Measurements from ENCODE around the gene KIF1B. TPM values are rescaled to one million over a fixed set of nuclear protein-coding genes. Genes with fewer than 3 reads are reported as not detected.

Gene KIF1B
- total RNA-seq, 1 experiment from 2014 or later = 57.7 TPM

- H3K4ac ChIP-seq (ENCODE audit: low read depth, low read length) = no peak overlapping the region; the same call in 1 of the 2 replicates
- no peaks in the 10 kb centered on the region for H3K9me3 ChIP-seq (ENCODE audit: control insufficient read depth, low read depth, low read length)
- no peak overlapping the region for H3K9ac ChIP-seq (ENCODE audit: extremely low read depth, insufficient read length, low read length)
- no peak overlapping the region for H3K18ac ChIP-seq (ENCODE audit: insufficient read length, low read depth, low read length)
- H3T11ph ChIP-seq (ENCODE audit: low read length) = no peak overlapping the region
- TF ChIP-seq CTCF (conservative IDR thresholded peaks at IDR 0.05) = no peak
- no peak for DNase-seq
- H3K36me3 Mint-ChIP-seq (ENCODE audit: insufficient read depth in 1 of 3, low read depth in 3 of 3) = peaks cover 8 to 16% (median 14%) of the 10 kb centered on the region in 3 experiments
- H3K4me1 Mint-ChIP-seq = peaks cover 9 to 21% of the 10 kb centered on the region in 2 experiments
- H3K27ac ChIP-seq (ENCODE audit: insufficient read length, low read depth, low read length) = peak overlapping the region; percentile 71
- H2BK15ac ChIP-seq (ENCODE audit: low read depth, low read length) = no peak overlapping the region
- no peak overlapping the region for H4K91ac ChIP-seq (ENCODE audit: insufficient read length, low read depth, low read length)
- no peak overlapping the region for H2BK20ac ChIP-seq (ENCODE audit: low read depth, low read length, poor library complexity, severe bottlenecking)
- no peak overlapping the region for H2BK5ac ChIP-seq (ENCODE audit: insufficient read length, low read length)
- no peak overlapping the region for H3K4me3 Mint-ChIP-seq
- WGBS (ENCODE audit: extremely low coverage, insufficient read length, low lambda C conversion rate) = no CpG with 5 or more reads among the region's 12 CpGs
- no peak overlapping the region for H3K23ac ChIP-seq (ENCODE audit: insufficient read length, low read depth, low read length)
- no peaks in the 10 kb centered on the region for H3K23me2 ChIP-seq (ENCODE audit: insufficient read length, low read depth, low read length, poor library complexity, severe bottlenecking)
- H3K27me3 ChIP-seq (ENCODE audit: insufficient read depth, low read length) = no peaks in the 10 kb centered on the region
- H3K4me2 ChIP-seq (ENCODE audit: insufficient read depth, insufficient read length, low read length) = no peak overlapping the region
- H3K79me2 ChIP-seq (ENCODE audit: insufficient read depth, low read length) = no peaks in the 10 kb centered on the region
- H3K9me3 Mint-ChIP-seq = peaks cover 0 to 2% of the 10 kb centered on the region in 2 experiments; a peak in 1 of 5 replicates
- H3K27ac Mint-ChIP-seq = peak overlapping the region; percentile 49 to 91 (median 74); a peak in 5 of 7 replicates
- H3K4me1 ChIP-seq (ENCODE audit: insufficient read depth, low read length) = no peaks in the 10 kb centered on the region
- no peak overlapping the region for H2BK120ac ChIP-seq (ENCODE audit: low read depth, low read length, poor library complexity, severe bottlenecking)
- H2AFZ ChIP-seq (ENCODE audit: low read length) = no peak overlapping the region
- H3K27me3 Mint-ChIP-seq (ENCODE audit: low read depth) = no peaks in the 10 kb centered on the region
- no peak overlapping the region for H4K5ac ChIP-seq (ENCODE audit: insufficient read length, low read depth, low read length)
- no peaks in the 10 kb centered on the region for H4K20me1 ChIP-seq (ENCODE audit: control insufficient read depth, insufficient read depth, insufficient read length)
- no peak overlapping the region for H3K56ac ChIP-seq (ENCODE audit: insufficient read length, low read depth, low read length)
- no peaks in the 10 kb centered on the region for H3K79me1 ChIP-seq (ENCODE audit: insufficient read depth, low read depth, low read length, poor library complexity, severe bottlenecking)
- no peak overlapping the region for H4K8ac ChIP-seq (replicated peaks; ENCODE audit: insufficient read length, low read depth, low read length)
- no peak overlapping the region for H2BK12ac ChIP-seq (ENCODE audit: insufficient read length, low read depth, low read length)
- no peak overlapping the region for H3K14ac ChIP-seq (ENCODE audit: insufficient read depth, low read length)
- no peak overlapping the region for H2AK5ac ChIP-seq (ENCODE audit: insufficient read length, low read length)
Measured at GRCh38 chr1:10386761-10387676, 176.6 kb downstream of the KIF1B start.
